Cardiac muscle cell (in vitro differentiated cells and primary cell): ENCODE measurements around the gene POLR2B. TPM values are rescaled to one million over a fixed set of nuclear protein-coding genes. Genes with fewer than 3 reads are reported as not detected.

Experiments
- DNase-seq, 2 donors: peaks; one replicate each; pipeline versions ENCODE4 v3.0.0 to v3.0.0-alpha.2; 2010 to 2017; ENCODE audit warnings: low read depth in 1 of 2, low spot score in 1 of 2
- H3K27ac ChIP-seq: fragments of 200-600 bp; sonication (generic); 2 replicates; pipeline ENCODE4 v1.5.1; 2016
- H3K27me3 ChIP-seq: fragments of 200-600 bp; sonication (generic); 2 replicates; pipeline ENCODE4 v1.6.0; 2016; ENCODE audit warnings: control low read depth
- H3K36me3 ChIP-seq: fragments of 200-600 bp; sonication (generic); 2 replicates; pipeline ENCODE4 v1.5.1; 2016; ENCODE audit warnings: control low read depth
- H3K4me1 ChIP-seq: fragments of 200-600 bp; sonication (generic); 2 replicates; pipeline ENCODE4 v1.8.1; 2017; ENCODE audit warnings: low read depth, mild to moderate bottlenecking, mixed run types
- H3K4me3 ChIP-seq: fragments of 200-600 bp; sonication (generic); 2 replicates; pipeline ENCODE4 v1.5.1; 2016; ENCODE audit warnings: mild to moderate bottlenecking
- H3K9me3 ChIP-seq: fragments of 200-600 bp; sonication (generic); 2 replicates; pipeline ENCODE4 v1.5.1; 2017; ENCODE audit warnings: low read depth, mild to moderate bottlenecking, control low read depth
- polyA plus RNA-seq: library from polyadenylated mRNA; unstranded; fragments of >200 nt; fragmentation: Nextera tagmentation; extraction: Ambion mirVana; gene quantifications from 2 replicates; pipeline ENCODE4 v1.2.1, GENCODE V29; 2016
- total RNA-seq: library from RNA; depleted of rRNA; stranded (reverse); fragments of >200 nt; gene quantifications from 2 replicates; pipeline ENCODE4 v1.2.3, GENCODE V29; 2016
- TF ChIP-seq, protein P1 (sequence below): IDR thresholded peaks from 2 replicates; pipeline ENCODE4 v1.5.1; 2012; ENCODE audit warnings: low read depth, mild to moderate bottlenecking, low read length

POLR2B gene
- total and polyA plus RNA-seq, 2 experiments from 2014 or later: 65.8 to 137 TPM

DNA sequence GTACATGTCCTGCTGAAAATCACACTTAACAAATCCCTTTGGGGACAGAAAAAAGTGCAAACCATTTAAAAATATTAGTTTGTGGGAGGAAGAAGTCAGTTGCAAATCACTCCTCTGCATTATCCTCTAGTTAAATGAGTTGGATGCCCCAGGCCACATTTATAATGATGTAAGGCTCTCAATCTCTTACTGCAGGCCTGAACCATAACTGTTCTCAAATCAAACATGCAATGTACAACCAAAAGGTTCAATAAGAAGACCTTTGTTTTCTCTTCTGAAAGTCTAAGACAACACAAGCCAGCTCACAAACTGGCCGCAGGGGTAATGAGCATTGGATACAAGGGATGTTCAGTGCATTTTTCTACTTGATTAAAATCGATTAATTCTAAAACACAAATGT lies 91.8 kb downstream of the POLR2B start:
- Histone ChIP-seq H3K4me1 (peaks cover 12% of the 10 kb centered on the region), H3K9me3 (no peaks in the 10 kb centered on the region), H3K27ac (no peak overlapping the region), H3K36me3 (no peaks in the 10 kb centered on the region), H3K4me3 (no peak overlapping the region), H3K27me3 (no peaks in the 10 kb centered on the region)
- TF ChIP-seq, protein P1, sequence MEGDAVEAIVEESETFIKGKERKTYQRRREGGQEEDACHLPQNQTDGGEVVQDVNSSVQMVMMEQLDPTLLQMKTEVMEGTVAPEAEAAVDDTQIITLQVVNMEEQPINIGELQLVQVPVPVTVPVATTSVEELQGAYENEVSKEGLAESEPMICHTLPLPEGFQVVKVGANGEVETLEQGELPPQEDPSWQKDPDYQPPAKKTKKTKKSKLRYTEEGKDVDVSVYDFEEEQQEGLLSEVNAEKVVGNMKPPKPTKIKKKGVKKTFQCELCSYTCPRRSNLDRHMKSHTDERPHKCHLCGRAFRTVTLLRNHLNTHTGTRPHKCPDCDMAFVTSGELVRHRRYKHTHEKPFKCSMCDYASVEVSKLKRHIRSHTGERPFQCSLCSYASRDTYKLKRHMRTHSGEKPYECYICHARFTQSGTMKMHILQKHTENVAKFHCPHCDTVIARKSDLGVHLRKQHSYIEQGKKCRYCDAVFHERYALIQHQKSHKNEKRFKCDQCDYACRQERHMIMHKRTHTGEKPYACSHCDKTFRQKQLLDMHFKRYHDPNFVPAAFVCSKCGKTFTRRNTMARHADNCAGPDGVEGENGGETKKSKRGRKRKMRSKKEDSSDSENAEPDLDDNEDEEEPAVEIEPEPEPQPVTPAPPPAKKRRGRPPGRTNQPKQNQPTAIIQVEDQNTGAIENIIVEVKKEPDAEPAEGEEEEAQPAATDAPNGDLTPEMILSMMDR: no peak
- DNase-seq: no peak

DNA sequence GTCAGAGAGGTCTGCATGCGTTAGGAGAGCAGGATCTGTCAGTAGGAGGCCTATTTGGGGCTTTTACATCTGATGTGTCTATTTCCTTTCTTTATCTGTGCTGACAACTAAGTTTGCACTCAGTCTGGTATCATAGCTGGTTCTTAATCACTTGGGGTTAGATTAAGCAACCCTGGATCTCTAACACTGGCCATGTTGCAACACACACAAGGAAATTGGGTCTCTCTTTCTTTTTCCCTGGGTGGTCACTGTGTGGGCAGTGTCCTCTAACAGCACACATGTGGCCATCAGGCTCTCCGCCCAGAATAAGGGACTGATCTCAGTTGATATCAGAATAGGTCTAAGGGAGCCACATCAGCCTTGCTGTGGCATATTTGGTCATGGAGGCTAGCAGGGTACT lies 92.6 kb downstream of the POLR2B start:
- Histone ChIP-seq H3K9me3 (no peaks in the 10 kb centered on the region), H3K27me3 (no peaks in the 10 kb centered on the region), H3K4me3 (no peak overlapping the region), H3K36me3 (no peaks in the 10 kb centered on the region), H3K4me1 (peaks cover 13% of the 10 kb centered on the region), H3K27ac (no peak overlapping the region)
- DNase-seq: peak in 1 of 2 donors; percentile 77
- TF ChIP-seq, protein P1: no peak

DNA sequence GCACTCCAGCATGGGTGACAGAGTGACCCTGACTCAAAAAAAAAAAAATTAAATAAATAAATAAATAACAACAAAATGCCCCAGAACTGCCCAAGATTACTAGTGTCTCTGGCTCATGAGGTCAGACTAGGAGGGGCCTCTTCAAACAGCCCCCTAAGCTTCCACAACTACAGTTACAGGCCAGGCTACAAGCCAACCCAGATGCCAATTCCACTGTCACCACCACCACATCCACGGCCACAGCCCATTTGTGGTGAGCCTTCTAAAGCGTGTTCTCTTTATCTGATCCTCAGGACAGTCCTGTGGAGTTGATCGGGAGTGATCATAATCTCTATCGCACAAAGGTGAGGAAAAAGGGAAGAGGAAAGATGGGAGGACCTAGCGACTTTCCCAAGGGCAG lies 94.9 kb downstream of the POLR2B start:
- Histone ChIP-seq H3K4me1 (peaks cover 17% of the 10 kb centered on the region), H3K4me3 (no peak overlapping the region), H3K27ac (no peak overlapping the region), H3K27me3 (no peaks in the 10 kb centered on the region), H3K36me3 (no peaks in the 10 kb centered on the region), H3K9me3 (no peaks in the 10 kb centered on the region)
- TF ChIP-seq, protein P1: no peak
- DNase-seq: no peak

DNA sequence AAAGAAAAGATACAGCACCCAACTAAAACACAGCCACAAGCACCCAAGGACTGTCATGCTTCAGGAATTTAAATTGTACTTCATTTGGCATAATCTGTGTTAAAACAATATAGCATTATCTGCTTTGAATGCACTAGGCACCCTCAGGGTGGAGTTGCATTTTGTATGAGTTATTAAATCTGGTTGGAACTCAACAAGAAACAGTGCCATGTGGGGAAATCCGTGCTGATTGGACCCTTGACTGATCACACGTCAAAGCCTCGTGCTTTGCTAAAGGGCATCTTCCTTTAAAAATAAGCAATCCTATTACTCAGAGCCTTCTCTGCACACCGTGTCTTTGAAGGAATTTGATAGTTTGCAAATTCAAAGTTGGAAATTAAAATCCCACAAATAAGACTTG lies 96.0 kb downstream of the POLR2B start:
- H3K27ac ChIP-seq: no peak overlapping the region
- H3K4me3 ChIP-seq: no peak overlapping the region
- peaks cover 24% of the 10 kb centered on the region for H3K4me1 ChIP-seq
- H3K27me3 ChIP-seq: no peaks in the 10 kb centered on the region
- peak in 1 of 2 donors; percentile 73 for DNase-seq
- H3K36me3 ChIP-seq: no peaks in the 10 kb centered on the region
- TF ChIP-seq, protein P1: no peak
- no peaks in the 10 kb centered on the region for H3K9me3 ChIP-seq

DNA sequence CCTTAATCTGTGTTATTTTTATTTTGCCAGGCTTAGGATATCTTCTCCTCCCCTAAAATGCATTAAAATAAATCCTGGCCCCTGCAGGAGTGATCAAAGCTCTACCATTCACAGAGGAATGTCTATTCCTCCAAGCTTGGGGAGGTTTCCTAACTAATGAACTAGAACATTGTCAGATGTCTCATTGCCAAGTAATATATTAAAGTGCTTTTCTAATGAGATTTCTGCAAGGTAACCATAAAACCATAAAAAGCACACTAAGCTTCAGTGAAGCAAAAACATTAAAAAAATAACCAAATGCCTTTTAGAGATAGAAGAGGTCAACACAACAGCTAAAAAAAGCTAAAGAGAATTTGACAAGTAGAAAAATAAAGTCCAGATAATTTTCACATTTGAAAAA lies 96.7 kb downstream of the POLR2B start:
- no peak overlapping the region for H3K27ac ChIP-seq
- TF ChIP-seq, protein P1: no peak
- H3K9me3 ChIP-seq: no peaks in the 10 kb centered on the region
- H3K36me3 ChIP-seq: no peaks in the 10 kb centered on the region
- H3K27me3 ChIP-seq: no peaks in the 10 kb centered on the region
- peaks cover 25% of the 10 kb centered on the region for H3K4me1 ChIP-seq
- DNase-seq: no peak
- no peak overlapping the region for H3K4me3 ChIP-seq

DNA sequence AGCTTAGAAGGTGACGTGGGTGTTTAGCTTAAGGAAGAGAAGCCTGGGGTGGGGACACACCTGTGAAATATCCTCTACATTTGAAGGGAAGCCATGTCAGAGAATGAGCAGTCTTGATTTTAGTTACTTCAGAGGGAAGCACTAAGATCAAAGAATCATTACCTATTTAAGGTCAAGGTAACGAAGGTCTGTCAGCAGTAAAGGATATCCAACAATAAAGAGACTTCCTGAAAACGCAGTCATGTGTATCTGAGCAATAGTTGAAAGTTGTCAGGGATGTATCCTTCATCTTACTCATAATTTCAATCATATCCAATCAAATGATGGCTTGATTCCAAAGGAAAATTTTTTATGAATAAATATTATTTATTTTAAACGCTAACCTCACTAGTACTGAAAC lies 98.0 kb downstream of the POLR2B start:
- DNase-seq: no peak
- no peak overlapping the region for H3K27ac ChIP-seq

More for the DNA sequence above, 98.0 kb downstream of the POLR2B start:
- Histone ChIP-seq H3K9me3 (no peaks in the 10 kb centered on the region), H3K36me3 (no peaks in the 10 kb centered on the region), H3K4me1 (peaks cover 32% of the 10 kb centered on the region), H3K27me3 (no peaks in the 10 kb centered on the region), H3K4me3 (no peak overlapping the region)
- TF ChIP-seq, protein P1: no peak
